DND-41 (cell line): ENCODE measurements around the gene ECI1.

Source experiments
- ATAC-seq: fragments of 200-7000 bp; cut with Tn5 transposase; 3 replicates; pipeline ENCODE4 v1.9.1; 2021; ENCODE audit warnings: low read depth; ENCODE audit not compliant: insufficient read depth
- DNase-seq: peaks from one replicate; pipeline ENCODE4 v3.0.0-alpha.2; 2020
- H2AFZ ChIP-seq: 2 replicates; pipeline ENCODE4 v1.6.0; 2012; ENCODE audit warnings: low read depth, low read length
- H3K27ac ChIP-seq: 2 replicates; pipeline ENCODE4 v1.5.1; 2012; ENCODE audit warnings: low read length, inconsistent platforms
- H3K27me3 ChIP-seq: fragments of 200-600 bp; sonication (generic); 2 replicates; pipeline ENCODE4 v1.6.0; 2012; ENCODE audit warnings: low read length, mild to moderate bottlenecking, inconsistent platforms; ENCODE audit not compliant: insufficient read depth, poor library complexity
- H3K36me3 ChIP-seq: 2 replicates; pipeline ENCODE4 v1.5.1; 2012; ENCODE audit warnings: low read length, inconsistent platforms; ENCODE audit not compliant: insufficient read depth
- H3K4me1 ChIP-seq: 2 replicates; pipeline ENCODE4 v1.5.1; 2012; ENCODE audit warnings: mild to moderate bottlenecking, low read length; ENCODE audit not compliant: insufficient read depth
- H3K4me2 ChIP-seq: 2 replicates; pipeline ENCODE4 v1.6.0; 2012; ENCODE audit warnings: mild to moderate bottlenecking, moderate library complexity, low read length, inconsistent platforms; ENCODE audit not compliant: insufficient read depth
- H3K4me3 ChIP-seq, 2 experiments: fragments of 200-600 bp in 1 of 2; shearing (Covaris generic) in 1 of 2; 2 replicates each; pipeline ENCODE4 v1.5.1; 2012 to 2016; ENCODE audit warnings: inconsistent platforms in 2 of 2, low read length in 2 of 2, mild to moderate bottlenecking in 2 of 2, low read depth in 1 of 2, moderate library complexity in 1 of 2
- H3K79me2 ChIP-seq: 2 replicates; pipeline ENCODE4 v1.6.0; 2012; ENCODE audit warnings: low read length, inconsistent platforms; ENCODE audit not compliant: insufficient read depth
- H3K9ac ChIP-seq: 2 replicates; pipeline ENCODE4 v1.6.0; 2012; ENCODE audit warnings: low read depth, mild to moderate bottlenecking, inconsistent platforms, low read length, moderate library complexity
- H3K9me3 ChIP-seq: 2 replicates; pipeline ENCODE4 v1.5.1; 2012; ENCODE audit warnings: low read length, moderate library complexity, mild to moderate bottlenecking, inconsistent platforms; ENCODE audit not compliant: insufficient read depth, severe bottlenecking
- H4K20me1 ChIP-seq: 2 replicates; pipeline ENCODE4 v1.6.0; 2012; ENCODE audit warnings: low read length; ENCODE audit not compliant: insufficient read depth
- CTCF ChIP-seq: IDR thresholded peaks from 2 replicates; pipeline ENCODE4 v1.5.1; 2012; ENCODE audit warnings: borderline replicate concordance, low read length, moderate library complexity, mild to moderate bottlenecking; ENCODE audit not compliant: poor library complexity, severe bottlenecking; ENCODE audit errors: extremely low read depth
- EZH2 ChIP-seq: IDR thresholded peaks from 3 replicates; pipeline ENCODE4 v1.6.1; 2012; ENCODE audit warnings: borderline replicate concordance, low read depth, mild to moderate bottlenecking, moderate library complexity, low read length, inconsistent platforms; ENCODE audit not compliant: severe bottlenecking

The ECI1 gene

GRCh38 chr16:2287916-2288547, 36.6 kb upstream of the ECI1 start:
- H3K9ac ChIP-seq, result no peak overlapping the region
- no peak overlapping the region for H3K4me3 ChIP-seq
- DNase-seq (no peak), ATAC-seq (no peak)
- no peak overlapping the region for H3K4me2 ChIP-seq
- H3K79me2 ChIP-seq, result no peaks in the 10 kb centered on the region
- no peak overlapping the region for H2AFZ ChIP-seq
- no peaks in the 10 kb centered on the region for H3K4me1 ChIP-seq
- H3K27me3 ChIP-seq, result no peaks in the 10 kb centered on the region
- H3K9me3 ChIP-seq, result no peaks in the 10 kb centered on the region
- TF ChIP-seq EZH2 (no peak), CTCF (no peak)
- H4K20me1 ChIP-seq, result no peaks in the 10 kb centered on the region; the same call in 1 of the 2 replicates
- no peak overlapping the region for H3K27ac ChIP-seq
- no peaks in the 10 kb centered on the region for H3K36me3 ChIP-seq

- no peak overlapping the region for H3K9ac ChIP-seq
- ATAC-seq (no peak), DNase-seq (no peak)
- TF ChIP-seq CTCF, result no peak
- no peak for TF ChIP-seq EZH2
- no peaks in the 10 kb centered on the region for H3K27me3 ChIP-seq
- H3K9me3 ChIP-seq, result no peaks in the 10 kb centered on the region
- no peak overlapping the region for H2AFZ ChIP-seq
- H3K4me3 ChIP-seq, result no peak overlapping the region
- H3K4me2 ChIP-seq, result no peak overlapping the region
- no peaks in the 10 kb centered on the region for H3K4me1 ChIP-seq
- H3K36me3 ChIP-seq, result no peaks in the 10 kb centered on the region
- no peaks in the 10 kb centered on the region for H3K79me2 ChIP-seq
- no peaks in the 10 kb centered on the region; the same call in 1 of the 2 replicates for H4K20me1 ChIP-seq
- H3K27ac ChIP-seq, result no peak overlapping the region
Measured at GRCh38 chr16:2286550-2286949, 35.2 kb upstream of the ECI1 start.

- TF ChIP-seq CTCF (no peak), EZH2 (no peak)
- no peaks in the 10 kb centered on the region for H3K4me1 ChIP-seq
- no peaks in the 10 kb centered on the region for H3K27me3 ChIP-seq
- no peak for ATAC-seq
- no peak overlapping the region for H3K27ac ChIP-seq
- H3K36me3 ChIP-seq, result no peaks in the 10 kb centered on the region
- no peaks in the 10 kb centered on the region for H3K79me2 ChIP-seq
- no peak overlapping the region for H3K4me2 ChIP-seq
- no peak overlapping the region for H3K9ac ChIP-seq
- no peaks in the 10 kb centered on the region; the same call in 1 of the 2 replicates for H4K20me1 ChIP-seq
- H2AFZ ChIP-seq, result no peak overlapping the region
- no peaks in the 10 kb centered on the region for H3K9me3 ChIP-seq
- DNase-seq, result no peak
- no peak overlapping the region for H3K4me3 ChIP-seq
Measured at GRCh38 chr16:2285731-2286191, 34.4 kb upstream of the ECI1 start.
